ENCODE measurements around the gene SRGAP3. TPM values are rescaled to one million over a fixed set of nuclear protein-coding genes. Genes with fewer than 3 reads are reported as not detected.

Gene SRGAP3
- total RNA-seq, 1 donor: 2.5 TPM

- Histone ChIP-seq H3K4me3 (ENCODE audit: insufficient read depth, low read length) (no peak overlapping the region), H3K4me2 (ENCODE audit: insufficient read depth, low read length) (no peak overlapping the region), H3K79me2 (ENCODE audit: insufficient read depth, low read length) (no peaks in the 10 kb centered on the region), H3K9me3 (ENCODE audit: low read depth, low read length) (no peaks in the 10 kb centered on the region), H3K36me3 (ENCODE audit: insufficient read depth, low read length) (no peaks in the 10 kb centered on the region), H3K27ac (ENCODE audit: low read depth, low read length) (no peak overlapping the region), H3K4me1 (ENCODE audit: insufficient read depth, low read length) (peaks cover 3% of the 10 kb centered on the region), H3K27me3 (ENCODE audit: insufficient read depth, low read length) (peaks cover 3% of the 10 kb centered on the region), H2AFZ (ENCODE audit: low read length) (no peak overlapping the region), H4K20me1 (ENCODE audit: insufficient read depth, low read length) (no peaks in the 10 kb centered on the region)
- no peak for DNase-seq (ENCODE audit: insufficient read length, low spot score, missing footprints)
- TF ChIP-seq CTCF (IDR thresholded peaks at IDR 0.05; ENCODE audit: extremely low read depth, low read depth, low read length): no peak
These were observed 255.2 kb downstream of the SRGAP3 start for GRCh38 chr3:8994226-8994625.

DNA sequence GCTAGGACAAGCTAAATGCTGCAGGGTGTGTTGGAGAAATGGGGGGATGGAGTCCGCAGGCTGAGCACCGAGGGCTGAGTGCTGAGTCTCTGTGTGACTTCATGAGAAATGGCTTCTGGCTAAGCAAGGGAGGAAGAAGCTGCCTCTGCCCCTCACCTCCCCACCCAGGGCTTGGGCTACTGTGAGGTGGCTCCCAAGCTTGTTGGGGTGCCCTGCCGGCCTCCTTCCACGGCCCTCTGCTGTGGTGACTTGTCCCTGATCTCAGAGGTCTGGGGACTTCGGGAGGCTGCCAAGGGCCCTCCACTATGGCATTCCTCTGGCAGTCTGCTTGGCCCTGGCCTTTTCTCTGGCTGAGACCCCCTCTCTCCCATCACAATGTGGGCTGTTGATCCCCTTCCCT is 256.1 kb downstream of the SRGAP3 start:
- no peak for TF ChIP-seq CTCF (IDR thresholded peaks at IDR 0.05; ENCODE audit: extremely low read depth, low read depth, low read length)
- DNase-seq (ENCODE audit: insufficient read length, low spot score, missing footprints): no peak
- Histone ChIP-seq H3K36me3 (ENCODE audit: insufficient read depth, low read length) (no peaks in the 10 kb centered on the region), H3K4me1 (ENCODE audit: insufficient read depth, low read length) (peaks cover 3% of the 10 kb centered on the region), H3K9me3 (ENCODE audit: low read depth, low read length) (no peaks in the 10 kb centered on the region), H4K20me1 (ENCODE audit: insufficient read depth, low read length) (no peaks in the 10 kb centered on the region), H3K27ac (ENCODE audit: low read depth, low read length) (no peak overlapping the region), H2AFZ (ENCODE audit: low read length) (no peak overlapping the region), H3K4me3 (ENCODE audit: insufficient read depth, low read length) (no peak overlapping the region), H3K4me2 (ENCODE audit: insufficient read depth, low read length) (no peak overlapping the region), H3K27me3 (ENCODE audit: insufficient read depth, low read length) (peaks cover 3% of the 10 kb centered on the region), H3K79me2 (ENCODE audit: insufficient read depth, low read length) (no peaks in the 10 kb centered on the region)

GRCh38 chr3:8992854-8993253 is 256.6 kb downstream of the SRGAP3 start:
- Histone ChIP-seq H3K4me1 (ENCODE audit: insufficient read depth, low read length) (peaks cover 3% of the 10 kb centered on the region), H4K20me1 (ENCODE audit: insufficient read depth, low read length) (no peaks in the 10 kb centered on the region), H3K9me3 (ENCODE audit: low read depth, low read length) (no peaks in the 10 kb centered on the region), H3K27me3 (ENCODE audit: insufficient read depth, low read length) (peaks cover 3% of the 10 kb centered on the region), H3K36me3 (ENCODE audit: insufficient read depth, low read length) (no peaks in the 10 kb centered on the region), H3K27ac (ENCODE audit: low read depth, low read length) (no peak overlapping the region), H2AFZ (ENCODE audit: low read length) (no peak overlapping the region), H3K79me2 (ENCODE audit: insufficient read depth, low read length) (no peaks in the 10 kb centered on the region), H3K4me3 (ENCODE audit: insufficient read depth, low read length) (no peak overlapping the region), H3K4me2 (ENCODE audit: insufficient read depth, low read length) (no peak overlapping the region)
- TF ChIP-seq CTCF (IDR thresholded peaks at IDR 0.05; ENCODE audit: extremely low read depth, low read depth, low read length): no peak
- DNase-seq (ENCODE audit: insufficient read length, low spot score, missing footprints): no peak

GRCh38 chr3:8992199-8992598 is 257.2 kb downstream of the SRGAP3 start:
- H2AFZ ChIP-seq (ENCODE audit: low read length): no peak overlapping the region
- TF ChIP-seq CTCF (IDR thresholded peaks at IDR 0.05; ENCODE audit: extremely low read depth, low read depth, low read length): no peak
- no peak overlapping the region for H3K27ac ChIP-seq (ENCODE audit: low read depth, low read length)
- no peak for DNase-seq (ENCODE audit: insufficient read length, low spot score, missing footprints)
- H3K9me3 ChIP-seq (ENCODE audit: low read depth, low read length): no peaks in the 10 kb centered on the region
- H3K36me3 ChIP-seq (ENCODE audit: insufficient read depth, low read length): no peaks in the 10 kb centered on the region
- no peaks in the 10 kb centered on the region for H4K20me1 ChIP-seq (ENCODE audit: insufficient read depth, low read length)
- peaks cover 3% of the 10 kb centered on the region for H3K27me3 ChIP-seq (ENCODE audit: insufficient read depth, low read length)
- H3K4me3 ChIP-seq (ENCODE audit: insufficient read depth, low read length): no peak overlapping the region
- no peak overlapping the region for H3K4me2 ChIP-seq (ENCODE audit: insufficient read depth, low read length)
- peaks cover 3% of the 10 kb centered on the region for H3K4me1 ChIP-seq (ENCODE audit: insufficient read depth, low read length)
- no peaks in the 10 kb centered on the region for H3K79me2 ChIP-seq (ENCODE audit: insufficient read depth, low read length)
